Calu3 (cell line): ENCODE measurements around the gene MGMT. TPM values are rescaled to one million over a fixed set of nuclear protein-coding genes. Genes with fewer than 3 reads are reported as not detected.

Source experiments
- BruUV-seq: library from RNA; stranded (reverse); fragments of 400-500 nt; replicated peaks from 2 replicates; lab custom pipeline; 2021; lab: Mats Ljungman, UMichigan
- CTCF ChIA-PET: fragments of 300-600 bp; sonication (Branson Sonifier 250); formaldehyde crosslinking; loops from one replicate; lab custom pipeline; 2022; ENCODE audit warnings: antibody characterized with exemption; lab: Charles Lee
- DNase-seq: peaks from one replicate; pipeline ENCODE4 v3.0.0; 2022
- H3K27ac Mint-ChIP-seq: one replicate; pipeline ENCODE4 v1.8.0; 2022; ENCODE audit warnings: mixed read lengths; ENCODE audit not compliant: unreplicated experiment
- H3K27me3 Mint-ChIP-seq: one replicate; pipeline ENCODE4 v1.8.0; 2022; ENCODE audit warnings: mixed read lengths; ENCODE audit not compliant: unreplicated experiment
- H3K36me3 Mint-ChIP-seq: one replicate; pipeline ENCODE4 v1.8.0; 2022; ENCODE audit warnings: mild to moderate bottlenecking, moderate library complexity, mixed read lengths; ENCODE audit not compliant: insufficient read depth, unreplicated experiment
- H3K4me1 Mint-ChIP-seq: one replicate; pipeline ENCODE4 v1.8.0; 2022; ENCODE audit warnings: mild to moderate bottlenecking, low read depth, mixed read lengths; ENCODE audit not compliant: unreplicated experiment
- H3K4me3 Mint-ChIP-seq: one replicate; pipeline ENCODE4 v1.8.0; 2022; ENCODE audit warnings: mild to moderate bottlenecking, low read depth, moderate library complexity, mixed read lengths; ENCODE audit not compliant: unreplicated experiment
- H3K9me3 Mint-ChIP-seq: one replicate; pipeline ENCODE4 v1.8.0; 2022; ENCODE audit warnings: low read depth, mixed read lengths; ENCODE audit not compliant: unreplicated experiment
- CTCF ChIP-seq: fragments of 200-600 bp; IDR thresholded peaks from one replicate; pipeline ENCODE4 v1.8.0; 2022; ENCODE audit warnings: antibody characterized with exemption; ENCODE audit not compliant: unreplicated experiment
- intact Hi-C: fragments of 100-400 bp; cut with micrococcal nuclease; formaldehyde crosslinking; loops from one replicate; pipeline ENCODE4 v1.10.0; 2022; ENCODE audit not compliant: unreplicated experiment
- total RNA-seq: library from RNA; stranded (reverse); gene quantifications from 2 replicates; pipeline ENCODE4 v1.2.3, GENCODE V29; 2022

Gene MGMT
- total RNA-seq, 1 experiment from 2014 or later: 8.3 TPM

- no TSS peak for BruUV-seq
- CTCF ChIA-PET: no interaction called here
- Mint-ChIP-seq H3K27me3 (no peaks in the 10 kb centered on the region), H3K36me3 (peaks cover 6% of the 10 kb centered on the region), H3K27ac (no peak overlapping the region), H3K4me1 (no peaks in the 10 kb centered on the region), H3K4me3 (no peak overlapping the region), H3K9me3 (peaks cover 3% of the 10 kb centered on the region)
- intact Hi-C loops: no loop called here
- no peak for DNase-seq
- no peak for TF ChIP-seq CTCF
These were observed 81.6 kb downstream of the MGMT start for GRCh38 chr10:129548600-129548999.

DNA sequence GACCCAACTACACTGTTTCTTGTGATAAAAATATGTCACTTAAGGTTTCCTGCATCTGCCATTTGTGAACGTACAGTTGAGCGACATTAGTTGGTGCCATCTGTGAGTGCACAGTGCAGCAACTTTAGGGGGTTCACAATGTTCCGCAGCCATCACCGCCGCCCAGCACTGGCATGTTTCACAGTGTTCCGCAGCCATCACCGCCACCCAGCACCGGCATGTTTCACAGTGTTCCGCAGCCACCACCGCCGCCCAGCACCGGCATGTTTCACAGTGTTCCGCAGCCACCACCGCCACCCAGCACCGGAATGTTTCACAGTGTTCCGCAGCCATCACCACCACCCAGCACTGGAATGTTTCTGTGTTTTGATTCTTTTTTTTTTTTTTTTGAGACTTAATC is 83.0 kb downstream of the MGMT start:
- no peaks in the 10 kb centered on the region for H3K4me1 Mint-ChIP-seq
- intact Hi-C loops: no loop called here
- no peak for TF ChIP-seq CTCF
- no peak for DNase-seq
- H3K27ac Mint-ChIP-seq: no peak overlapping the region
- peaks cover 3% of the 10 kb centered on the region for H3K9me3 Mint-ChIP-seq
- H3K36me3 Mint-ChIP-seq: peaks cover 6% of the 10 kb centered on the region
- no peaks in the 10 kb centered on the region for H3K27me3 Mint-ChIP-seq
- CTCF ChIA-PET: no interaction called here
- BruUV-seq: no TSS peak
- H3K4me3 Mint-ChIP-seq: no peak overlapping the region

DNA sequence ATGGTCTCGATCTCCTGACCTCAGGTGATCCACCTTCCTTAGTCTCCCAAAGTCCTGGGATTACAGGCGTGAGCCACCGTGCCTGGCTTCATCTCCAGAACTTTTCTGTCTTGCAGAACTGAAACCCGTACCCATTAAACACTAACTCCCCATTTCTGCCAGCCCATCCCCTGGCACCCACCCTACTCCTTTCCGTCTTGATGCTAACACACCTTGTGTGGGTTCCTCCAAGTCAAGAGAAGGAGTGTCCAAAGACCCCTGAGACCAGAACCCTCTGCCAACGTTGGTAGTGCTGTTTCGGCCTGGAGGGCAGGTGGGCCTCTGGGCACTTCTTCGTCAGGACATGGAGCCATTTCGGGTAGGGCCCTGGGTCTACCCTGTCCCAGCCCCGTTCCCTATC is 83.6 kb downstream of the MGMT start:
- no peak for TF ChIP-seq CTCF
- BruUV-seq: no TSS peak
- Mint-ChIP-seq H3K9me3 (peaks cover 3% of the 10 kb centered on the region), H3K36me3 (peaks cover 6% of the 10 kb centered on the region), H3K27me3 (no peaks in the 10 kb centered on the region), H3K4me1 (no peaks in the 10 kb centered on the region), H3K27ac (no peak overlapping the region), H3K4me3 (no peak overlapping the region)
- DNase-seq: no peak
- intact Hi-C loops: no loop called here
- CTCF ChIA-PET: no interaction called here

- Mint-ChIP-seq H3K27me3 (no peaks in the 10 kb centered on the region), H3K4me3 (no peak overlapping the region), H3K27ac (no peak overlapping the region), H3K4me1 (no peaks in the 10 kb centered on the region), H3K9me3 (peaks cover 4% of the 10 kb centered on the region), H3K36me3 (peaks cover 6% of the 10 kb centered on the region)
- intact Hi-C loops: no loop called here
- TF ChIP-seq CTCF: no peak
- CTCF ChIA-PET: no interaction called here
- no peak for DNase-seq
- no TSS peak for BruUV-seq
These were observed 85.1 kb downstream of the MGMT start for GRCh38 chr10:129552119-129552518.
